Middle frontal gyrus (tissue), 1 donor: ENCODE results near the gene ARSG.
A peak's percentile ranks its signal among the peaks of the same experiment; 100 is the strongest.
"Not testable (repeated sequence)": the region's sequence is repeated elsewhere in the genome, so short reads cannot be mapped to it uniquely, and the experiment has no call there.

Experiments used
- DNase-seq: peaks from one replicate; pipeline ENCODE4 v3.0.0-alpha.2; 2015; ENCODE audit warnings: low spot score; ENCODE audit errors: extremely low spot score

ARSG gene

DNA sequence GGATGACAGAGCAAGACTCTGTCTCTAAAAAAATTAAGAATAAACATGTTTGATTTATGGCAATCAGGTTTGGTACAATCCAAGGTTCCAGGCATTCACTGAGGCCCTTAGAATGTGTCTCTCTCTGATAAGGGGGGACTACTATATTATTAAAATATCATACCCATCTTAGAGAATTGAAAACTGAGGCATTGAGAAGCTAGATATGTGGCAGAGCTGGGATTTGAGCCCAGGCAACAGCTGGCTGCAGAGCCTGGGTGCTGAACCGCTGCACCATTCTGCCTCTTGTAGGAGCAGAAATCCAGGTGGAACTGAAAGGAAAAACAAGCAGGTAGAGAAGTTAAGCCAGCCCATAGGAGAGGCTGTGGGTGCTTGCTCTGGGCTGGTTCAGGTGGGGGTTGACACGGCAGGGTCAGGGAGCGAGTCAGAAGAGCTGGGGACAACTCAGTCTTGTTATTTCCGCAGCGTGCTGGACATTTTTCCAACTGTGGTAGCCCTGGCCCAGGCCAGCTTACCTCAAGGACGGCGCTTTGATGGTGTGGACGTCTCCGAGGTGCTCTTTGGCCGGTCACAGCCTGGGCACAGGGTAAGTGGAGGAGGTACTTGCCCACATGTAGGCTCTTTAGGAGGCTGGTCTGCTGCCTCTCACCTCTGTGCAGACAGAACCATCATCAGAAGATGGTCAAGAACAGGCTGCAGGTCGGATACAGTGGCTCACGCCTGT lies 103.5 kb downstream of the ARSG start:
- no peak for DNase-seq

DNA sequence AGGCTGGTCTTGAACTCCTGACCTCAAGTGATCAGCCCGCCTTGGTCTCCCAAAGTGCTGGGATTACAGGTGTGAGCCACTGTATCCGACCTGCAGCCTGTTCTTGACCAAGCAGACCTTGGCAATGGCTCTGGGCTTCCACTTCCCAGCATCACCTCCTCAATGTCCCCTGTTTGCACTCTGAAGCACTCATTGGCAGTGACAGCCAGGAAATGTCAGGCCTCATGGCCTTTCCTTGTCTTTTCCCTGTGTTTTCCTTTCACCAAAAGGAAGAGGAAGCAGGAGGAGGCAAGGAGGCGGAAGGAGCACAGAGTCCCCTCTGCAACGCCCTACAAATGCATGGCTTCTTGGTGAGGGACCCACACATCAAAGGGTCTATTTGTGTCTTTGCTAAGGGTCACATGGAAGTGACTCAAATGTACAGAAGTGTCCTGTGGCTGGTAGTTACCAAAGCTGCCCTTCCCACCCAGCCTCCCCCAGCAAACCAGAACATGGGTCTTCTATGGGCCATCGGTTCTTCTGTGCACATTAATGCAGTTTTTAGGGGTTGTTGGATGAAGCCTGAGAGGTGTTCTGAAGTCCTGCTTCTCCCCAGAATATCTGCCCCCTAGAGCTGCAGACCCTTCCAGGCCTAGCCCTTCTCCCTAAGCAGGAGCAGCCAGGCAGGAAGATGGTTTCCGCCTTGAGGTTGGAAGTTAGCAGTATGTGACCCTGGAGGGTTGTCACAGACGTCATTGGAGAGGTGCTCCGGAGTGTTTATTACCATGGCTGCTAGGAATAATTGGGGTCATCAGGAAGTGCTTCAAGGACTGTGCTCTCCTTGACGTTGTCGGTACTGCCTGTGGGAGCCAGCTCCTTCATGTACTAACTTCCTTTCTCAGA lies 105.2 kb downstream of the ARSG start:
- no peak for DNase-seq

GRCh38 chr17:68397108-68397536 lies 105.8 kb downstream of the ARSG start:
- no peak for DNase-seq

- no peak for DNase-seq
Measured at GRCh38 chr17:68398691-68399637, 107.7 kb downstream of the ARSG start.

- no peak for DNase-seq
Measured at GRCh38 chr17:68399638-68400403, 108.5 kb downstream of the ARSG start.

GRCh38 chr17:68400404-68400735 lies 109.1 kb downstream of the ARSG start:
- DNase-seq: peak; percentile 58

- DNase-seq: no peak
Measured at GRCh38 chr17:68401288-68401687, 110.0 kb downstream of the ARSG start.

- no peak for DNase-seq
Measured at GRCh38 chr17:68403122-68403521, 111.8 kb downstream of the ARSG start.

- not testable (repeated sequence) for DNase-seq
Measured at GRCh38 chr17:68403837-68404236, 112.5 kb downstream of the ARSG start.

- DNase-seq: not testable (repeated sequence)
Measured at GRCh38 chr17:68407656-68408055, 116.4 kb downstream of the ARSG start.

GRCh38 chr17:68413597-68414560 lies 122.6 kb downstream of the ARSG start:
- not testable (repeated sequence) for DNase-seq

DNA sequence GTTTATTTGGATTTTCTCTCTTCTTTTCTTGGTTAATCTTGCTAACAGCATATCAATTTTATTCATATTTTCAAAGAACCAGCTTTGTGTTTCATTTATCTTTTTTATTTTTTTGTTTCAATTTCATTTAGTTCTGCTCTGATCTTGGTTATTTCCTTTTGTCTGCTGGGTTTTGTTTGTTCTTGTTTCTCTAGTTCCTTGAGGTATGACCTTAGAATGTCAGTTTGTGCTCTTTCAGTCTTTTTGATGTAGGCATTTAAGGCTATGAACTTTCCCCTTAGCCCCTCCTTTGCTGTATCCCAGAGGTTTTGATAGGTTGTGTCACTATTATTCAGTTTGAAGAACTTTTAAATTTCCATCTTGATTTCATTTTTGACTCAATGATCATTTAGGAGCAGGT lies 123.6 kb downstream of the ARSG start:
- not testable (repeated sequence) for DNase-seq

DNA sequence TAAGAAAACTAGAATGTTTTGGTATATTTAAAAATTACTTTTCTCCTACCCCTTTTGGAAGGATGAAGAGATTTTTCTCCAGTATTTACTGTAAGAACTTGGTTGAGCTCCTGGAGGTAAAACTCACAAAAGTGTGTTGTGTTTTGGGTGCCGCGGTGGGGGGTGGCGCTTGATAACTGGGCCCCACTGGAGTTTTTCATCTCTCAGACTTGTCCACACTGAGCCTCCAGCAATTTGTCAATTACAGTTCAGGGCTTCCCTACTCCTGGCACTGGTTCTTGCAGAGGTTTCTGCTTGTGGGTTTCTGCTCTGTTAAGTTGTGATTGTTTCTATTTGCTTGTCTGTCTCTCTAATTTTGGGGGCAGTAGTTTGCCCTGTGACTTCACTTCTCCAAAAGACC lies 126.0 kb downstream of the ARSG start:
- no peak for DNase-seq

DNA sequence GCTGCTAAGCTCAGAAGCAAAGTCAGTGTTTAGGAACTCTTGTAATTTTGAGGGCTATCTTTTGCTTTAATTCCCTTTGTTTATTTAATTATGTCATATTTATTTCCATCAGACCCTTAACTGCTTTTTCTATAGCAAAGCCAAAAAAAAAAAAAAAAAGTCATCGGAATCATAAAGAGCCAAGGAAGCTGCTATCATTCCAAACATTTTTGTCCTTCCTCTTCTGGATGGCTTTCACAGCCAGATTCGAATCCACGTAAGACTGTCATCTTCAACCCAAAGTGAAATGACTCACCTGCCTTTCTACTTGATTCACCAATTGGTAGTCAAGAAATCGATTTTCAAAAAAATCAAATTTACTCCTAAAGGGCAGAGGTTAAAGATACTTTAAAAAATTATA lies 127.6 kb downstream of the ARSG start:
- no peak for DNase-seq

DNA sequence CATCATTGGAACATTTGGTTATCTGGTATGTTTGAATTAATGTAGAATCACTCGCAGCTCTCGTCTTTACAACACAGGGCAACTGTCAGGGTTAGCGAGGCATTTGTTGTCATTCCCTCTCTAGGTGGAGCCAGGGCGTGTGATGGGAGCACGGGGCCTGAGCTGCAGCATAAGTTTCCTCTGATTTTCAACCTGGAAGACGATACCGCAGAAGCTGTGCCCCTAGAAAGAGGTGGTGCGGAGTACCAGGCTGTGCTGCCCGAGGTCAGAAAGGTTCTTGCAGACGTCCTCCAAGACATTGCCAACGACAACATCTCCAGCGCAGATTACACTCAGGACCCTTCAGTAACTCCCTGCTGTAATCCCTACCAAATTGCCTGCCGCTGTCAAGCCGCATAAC lies 128.8 kb downstream of the ARSG start:
- no peak for DNase-seq

DNA sequence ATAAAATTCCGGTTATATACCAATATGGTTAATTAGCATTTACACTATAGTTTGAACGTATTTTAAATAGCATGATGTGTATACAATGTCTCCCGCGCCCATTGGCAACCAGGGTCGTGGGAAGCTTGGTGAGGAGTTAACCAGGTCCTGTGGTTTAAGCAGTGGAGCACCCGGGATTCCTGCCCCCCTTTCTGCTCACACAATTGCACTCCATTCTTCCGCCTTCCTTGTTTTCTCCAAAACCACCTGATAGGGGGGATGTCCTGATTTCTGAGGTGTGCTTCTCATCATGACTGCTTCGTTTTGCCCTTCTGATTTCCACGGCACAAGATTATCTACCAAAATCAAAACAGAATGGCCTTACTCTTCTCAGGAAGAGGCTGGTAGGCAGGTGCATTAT lies 130.2 kb downstream of the ARSG start:
- DNase-seq: no peak

DNA sequence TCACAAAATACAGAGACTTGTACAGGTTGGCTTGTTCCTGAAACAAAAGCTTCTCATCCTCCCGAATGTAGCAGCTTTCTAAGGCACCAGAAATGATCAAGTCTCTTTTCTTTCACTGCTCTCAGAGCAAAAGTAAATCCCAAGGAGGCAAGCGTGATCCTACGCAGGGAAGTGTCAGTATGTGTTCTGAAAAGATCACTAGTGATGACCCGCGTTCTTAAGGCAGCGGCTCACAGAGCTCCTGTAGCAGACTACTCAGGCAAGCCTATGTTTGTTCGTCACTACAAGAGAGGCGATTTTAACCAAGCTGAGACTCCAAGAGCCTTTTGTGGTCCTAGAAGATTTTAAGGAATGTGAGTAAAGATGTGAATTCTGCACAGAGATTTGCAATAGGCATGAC lies 131.5 kb downstream of the ARSG start:
- no peak for DNase-seq

DNA sequence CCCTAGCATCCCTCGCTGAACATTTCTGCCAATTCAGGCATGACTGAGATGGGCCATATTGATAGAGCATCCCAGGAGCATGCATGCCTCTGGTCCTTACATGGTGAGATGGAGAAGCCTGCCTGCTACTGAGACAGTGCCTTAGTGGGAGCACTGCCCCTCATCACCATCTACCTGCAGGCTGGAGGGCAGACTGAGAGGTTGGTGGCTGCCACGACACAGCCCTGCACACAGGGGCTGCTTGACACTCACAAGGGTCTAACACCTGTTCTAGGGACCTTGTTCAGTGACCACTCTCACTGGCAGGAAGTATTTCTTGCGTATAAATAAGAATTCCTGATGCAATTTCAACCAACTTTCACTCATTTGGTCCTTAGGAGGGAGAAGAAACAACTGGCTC lies 132.0 kb downstream of the ARSG start:
- no peak for DNase-seq

DNA sequence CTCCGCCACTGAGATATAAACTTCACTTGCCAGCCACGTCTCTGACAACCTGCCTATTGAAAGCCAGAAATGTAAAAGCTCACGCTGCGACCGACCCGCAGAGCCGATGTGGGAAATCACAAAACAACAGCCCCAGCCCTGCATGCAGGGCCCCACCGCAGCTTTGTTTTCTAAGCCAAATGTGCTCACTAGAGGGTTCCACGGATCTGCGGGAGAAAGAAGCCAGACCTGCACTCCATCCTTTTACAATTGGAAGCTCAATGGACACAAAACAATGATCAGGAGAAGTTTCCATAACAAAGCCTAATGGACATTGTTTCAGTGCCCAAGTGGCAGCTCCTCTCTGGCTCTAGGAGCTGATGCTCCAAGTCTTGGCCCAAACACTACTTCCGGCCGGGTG lies 132.9 kb downstream of the ARSG start:
- DNase-seq: no peak

DNA sequence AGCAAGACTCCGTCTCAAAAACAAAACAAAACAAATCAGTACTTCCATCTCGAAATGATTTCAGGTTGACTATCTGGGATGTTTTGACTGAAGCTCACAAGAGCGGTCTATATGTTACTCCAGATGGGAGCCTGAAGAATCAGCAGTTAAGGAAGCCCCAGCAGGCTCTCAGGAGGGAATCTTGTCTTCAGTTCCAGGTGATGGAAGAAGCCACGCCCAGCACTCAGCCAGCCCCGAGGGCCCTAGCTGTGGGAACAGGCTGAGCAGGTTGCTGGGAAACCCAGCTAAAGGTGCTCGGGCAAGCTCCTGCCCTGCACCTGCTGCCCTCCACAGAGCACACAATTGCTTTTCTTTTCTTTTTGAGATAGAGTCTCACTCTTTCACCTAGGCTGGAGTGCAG lies 133.6 kb downstream of the ARSG start:
- no peak for DNase-seq
